D721Med (cell line): ENCODE data around the gene SLC9A5.

Experiments
- DNase-seq: peaks from one replicate; pipeline ENCODE4 v3.0.0; 2011; ENCODE audit warnings: low spot score; ENCODE audit not compliant: insufficient read length
- FAIRE-seq: peaks from 2 replicates; lab custom pipeline; 2011; peaks lifted over from hg19 to GRCh38; lab: Jason Lieb, UNC
- CTCF ChIP-seq: IDR thresholded peaks from 2 replicates; pipeline ENCODE4 v1.5.1; 2012; ENCODE audit warnings: mild to moderate bottlenecking, control low read depth; ENCODE audit not compliant: insufficient read depth; ENCODE audit errors: missing control alignments

Gene SLC9A5

GRCh38 chr16:67283826-67284555 lies 35.2 kb downstream of the SLC9A5 start:
- FAIRE-seq (no peak), DNase-seq (no peak)
- no peak for TF ChIP-seq CTCF

- no peak for TF ChIP-seq CTCF
- DNase-seq: no peak
- FAIRE-seq: no peak
These were observed 36.2 kb downstream of the SLC9A5 start for GRCh38 chr16:67284699-67285646.

GRCh38 chr16:67286441-67287235 lies 37.9 kb downstream of the SLC9A5 start:
- FAIRE-seq: no peak

GRCh38 chr16:67287960-67288359 lies 39.2 kb downstream of the SLC9A5 start:
- TF ChIP-seq CTCF: no peak
- DNase-seq (no peak), FAIRE-seq (no peak)

More at GRCh38 chr16:67286441-67287235, 37.9 kb downstream of the SLC9A5 start:
- no peak for DNase-seq
- TF ChIP-seq CTCF: no peak

- no peak for TF ChIP-seq CTCF
- DNase-seq (no peak), FAIRE-seq (no peak)
These were observed 42.7 kb downstream of the SLC9A5 start for GRCh38 chr16:67291461-67291860.

- FAIRE-seq (no peak), DNase-seq (no peak)
- TF ChIP-seq CTCF: no peak
These were observed 45.5 kb downstream of the SLC9A5 start for GRCh38 chr16:67294171-67294757.
